Activated CD8-positive, alpha-beta memory T cell treated with anti-CD3 and anti-CD28 coated beads, Interleukin-2, amount 50 U/mL, for 48 hours (primary cell): ENCODE results near the gene FCRL3.

ENCODE experiments used
- DNase-seq: peaks from one replicate; pipeline ENCODE4 v3.0.0-alpha.2; 2020

FCRL3 gene

GRCh38 chr1:157682710-157683437, 17.7 kb downstream of the FCRL3 start:
- no peak for DNase-seq

GRCh38 chr1:157678721-157679120, 21.8 kb downstream of the FCRL3 start:
- DNase-seq: no peak

GRCh38 chr1:157673008-157673407, 27.6 kb downstream of the FCRL3 start:
- DNase-seq: no peak

- no peak for DNase-seq
These were observed 28.7 kb downstream of the FCRL3 start for GRCh38 chr1:157671895-157672294.

- DNase-seq: no peak
These were observed 40.9 kb downstream of the FCRL3 start for GRCh38 chr1:157659576-157660247.

- no peak for DNase-seq
These were observed 42.0 kb downstream of the FCRL3 start for GRCh38 chr1:157658571-157658970.

GRCh38 chr1:157653494-157653873, 47.1 kb downstream of the FCRL3 start:
- DNase-seq: no peak

- DNase-seq: no peak
These were observed 47.6 kb downstream of the FCRL3 start for GRCh38 chr1:157652859-157653493.

- DNase-seq: no peak
These were observed 52.3 kb downstream of the FCRL3 start for GRCh38 chr1:157648317-157648716.

GRCh38 chr1:157646144-157646543, 54.4 kb downstream of the FCRL3 start:
- DNase-seq: no peak

GRCh38 chr1:157641177-157641576, 59.4 kb downstream of the FCRL3 start:
- DNase-seq: no peak

- no peak for DNase-seq
These were observed 60.8 kb downstream of the FCRL3 start for GRCh38 chr1:157639800-157640199.

- DNase-seq: no peak
These were observed 71.8 kb downstream of the FCRL3 start for GRCh38 chr1:157628773-157629172.
